ENCODE results near the gene ADAP1.
"Not testable (repeated sequence)": the region's sequence is repeated elsewhere in the genome, so short reads cannot be mapped to it uniquely, and the experiment has no call there.

ADAP1 gene

GRCh38 chr7:925601-926000 lies 28.9 kb downstream of the ADAP1 start:
- no peaks in the 10 kb centered on the region for H3K27me3 ChIP-seq (replicated peaks)
- in situ Hi-C loops (cut with HindIII; ENCODE audit: low pct_ligation_motif_present, low sequenced_read_pairs): no loop called here
- no peak for TF ChIP-seq CTCF (IDR thresholded peaks at IDR 0.05; ENCODE audit: low read depth, low read length, missing control alignments)
- H3K4me3 ChIP-seq (ENCODE audit: low read depth, low read length): no peak overlapping the region
- DNase-seq: no peak
- no peaks in the 10 kb centered on the region for H3K36me3 ChIP-seq (replicated peaks)
- H3K27ac ChIP-seq: no peak overlapping the region

- Histone ChIP-seq H3K36me3 (replicated peaks) (no peaks in the 10 kb centered on the region), H3K27ac (no peak overlapping the region), H3K27me3 (replicated peaks) (no peaks in the 10 kb centered on the region), H3K4me3 (ENCODE audit: low read depth, low read length) (no peak overlapping the region)
- in situ Hi-C loops (cut with HindIII; ENCODE audit: low pct_ligation_motif_present, low sequenced_read_pairs): no loop called here
- TF ChIP-seq CTCF (IDR thresholded peaks at IDR 0.05; ENCODE audit: low read depth, low read length, missing control alignments): no peak
- peak; percentile 43 for DNase-seq
These were observed 29.8 kb downstream of the ADAP1 start for GRCh38 chr7:924541-925231.

- H3K36me3 ChIP-seq (replicated peaks); H3K27ac ChIP-seq; in situ Hi-C loops (cut with HindIII; ENCODE audit: low pct_ligation_motif_present, low sequenced_read_pairs); H3K27me3 ChIP-seq (replicated peaks); DNase-seq; H3K4me3 ChIP-seq (ENCODE audit: low read depth, low read length): not testable (repeated sequence)
These were observed 30.4 kb downstream of the ADAP1 start for GRCh38 chr7:924042-924441.

- TF ChIP-seq CTCF (IDR thresholded peaks at IDR 0.05; ENCODE audit: low read depth, low read length, missing control alignments): no peak
- Histone ChIP-seq H3K27me3 (replicated peaks) (no peaks in the 10 kb centered on the region), H3K36me3 (replicated peaks) (no peaks in the 10 kb centered on the region), H3K27ac (no peak overlapping the region), H3K4me3 (ENCODE audit: low read depth, low read length) (no peak overlapping the region)
- in situ Hi-C loops (cut with HindIII; ENCODE audit: low pct_ligation_motif_present, low sequenced_read_pairs): no loop called here
- DNase-seq: peak; percentile 48
These were observed 31.1 kb downstream of the ADAP1 start for GRCh38 chr7:923108-924041.

- TF ChIP-seq CTCF (IDR thresholded peaks at IDR 0.05; ENCODE audit: low read depth, low read length, missing control alignments): no peak
- Histone ChIP-seq H3K27ac (no peak overlapping the region), H3K4me3 (ENCODE audit: low read depth, low read length) (no peak overlapping the region), H3K27me3 (replicated peaks) (no peaks in the 10 kb centered on the region), H3K36me3 (replicated peaks) (no peaks in the 10 kb centered on the region)
- in situ Hi-C loops (cut with HindIII; ENCODE audit: low pct_ligation_motif_present, low sequenced_read_pairs): no loop called here
- DNase-seq: no peak
These were observed 32.0 kb downstream of the ADAP1 start for GRCh38 chr7:922334-923107.
